Measurements from ENCODE around the gene RHOU. TPM values are rescaled to one million over a fixed set of nuclear protein-coding genes. Genes with fewer than 3 reads are reported as not detected.
A peak's percentile ranks its signal among the peaks of the same experiment; 100 is the strongest.
"Not testable (repeated sequence)": the region's sequence is repeated elsewhere in the genome, so short reads cannot be mapped to it uniquely, and the experiment has no call there.

RHOU gene
- total and polyA plus RNA-seq, 2 donors (not counting 3 experiments of a cell fraction or from before 2014, with no cell fraction given), result 0.04 to 0.40 TPM

- ChIA-PET CTCF (interaction anchor here (1.0 to 6.2 kb wide), 7 partner anchors 10 to 790 kb away, joined by 3 to 47 read pairs (median 6); no protein-coding TSS in a partner anchor), POLR2A (no interaction called here)
- H3K27me3 ChIP-seq (ENCODE audit: control insufficient read depth in 2 of 2, insufficient read depth in 2 of 2, low read length in 2 of 2), result no peaks in the 10 kb centered on the region
- no peaks in the 10 kb centered on the region for H3K36me3 ChIP-seq (ENCODE audit: control insufficient read depth in 2 of 2, extremely low read depth in 1 of 2, insufficient read depth in 2 of 2, low read length in 2 of 2)
- no TSS peak for BruUV-seq (replicated peaks)
- no peak overlapping the region for H3K4me3 ChIP-seq (replicated peaks in 1 of 3; ENCODE audit: insufficient read depth in 1 of 3, low read depth in 1 of 3, low read length in 3 of 3)
- H3K4me1 ChIP-seq (ENCODE audit: control insufficient read depth, extremely low read depth, insufficient read depth, low read length), result no peaks in the 10 kb centered on the region
- FAIRE-seq (no peak), DNase-seq (ENCODE audit: low read depth, low spot score) (peak; percentile 44)
- no peaks in the 10 kb centered on the region for H3K9me3 ChIP-seq (replicated peaks; ENCODE audit: control insufficient read depth, insufficient read depth, low read length)
- no peak overlapping the region for H2AFZ ChIP-seq (ENCODE audit: low read depth, low read length)
- H3K4me2 ChIP-seq (ENCODE audit: insufficient read depth, low read length), result no peak overlapping the region
- no peaks in the 10 kb centered on the region for H4K20me1 ChIP-seq (replicated peaks; ENCODE audit: control insufficient read depth, extremely low read depth, insufficient read depth, low read length)
- no peak for TF ChIP-seq MAX (IDR thresholded peaks at IDR 0.05; ENCODE audit: insufficient read depth, insufficient read length)
- TF ChIP-seq, protein P1, sequence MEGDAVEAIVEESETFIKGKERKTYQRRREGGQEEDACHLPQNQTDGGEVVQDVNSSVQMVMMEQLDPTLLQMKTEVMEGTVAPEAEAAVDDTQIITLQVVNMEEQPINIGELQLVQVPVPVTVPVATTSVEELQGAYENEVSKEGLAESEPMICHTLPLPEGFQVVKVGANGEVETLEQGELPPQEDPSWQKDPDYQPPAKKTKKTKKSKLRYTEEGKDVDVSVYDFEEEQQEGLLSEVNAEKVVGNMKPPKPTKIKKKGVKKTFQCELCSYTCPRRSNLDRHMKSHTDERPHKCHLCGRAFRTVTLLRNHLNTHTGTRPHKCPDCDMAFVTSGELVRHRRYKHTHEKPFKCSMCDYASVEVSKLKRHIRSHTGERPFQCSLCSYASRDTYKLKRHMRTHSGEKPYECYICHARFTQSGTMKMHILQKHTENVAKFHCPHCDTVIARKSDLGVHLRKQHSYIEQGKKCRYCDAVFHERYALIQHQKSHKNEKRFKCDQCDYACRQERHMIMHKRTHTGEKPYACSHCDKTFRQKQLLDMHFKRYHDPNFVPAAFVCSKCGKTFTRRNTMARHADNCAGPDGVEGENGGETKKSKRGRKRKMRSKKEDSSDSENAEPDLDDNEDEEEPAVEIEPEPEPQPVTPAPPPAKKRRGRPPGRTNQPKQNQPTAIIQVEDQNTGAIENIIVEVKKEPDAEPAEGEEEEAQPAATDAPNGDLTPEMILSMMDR (IDR thresholded peaks at IDR 0.05; ENCODE audit: extremely low read depth in 1 of 2, insufficient read depth in 1 of 2, low read depth in 1 of 2, low read length in 2 of 2), result peak in 1 of 2 donors; percentile 5
- dilution Hi-C loops (cut with MboI; ENCODE audit: extremely low pct_ligation_motif_present, low sequenced_read_pairs), result no loop called here
- intact Hi-C loops (cut with micrococcal nuclease), result loop anchor here (1.0 kb wide), 1 partner anchor 535 kb away; no protein-coding TSS in a partner anchor
- no peak overlapping the region for H3K9ac ChIP-seq (replicated peaks; ENCODE audit: extremely low read depth, insufficient read depth, low read length)
- H3K27ac ChIP-seq (ENCODE audit: insufficient read depth, low read depth, low read length), result no peak overlapping the region
- no peaks in the 10 kb centered on the region for H3K79me2 ChIP-seq (ENCODE audit: control insufficient read depth, insufficient read depth, low read length)
- H3K9me1 ChIP-seq (replicated peaks; ENCODE audit: control insufficient read depth, extremely low read depth, insufficient read depth, low read length), result no peaks in the 10 kb centered on the region
Measured at GRCh38 chr1:228691926-228692325, 43.4 kb upstream of the RHOU start.

GRCh38 chr1:228694447-228694846, 40.8 kb upstream of the RHOU start:
- H4K20me1 ChIP-seq (replicated peaks; ENCODE audit: control insufficient read depth, extremely low read depth, insufficient read depth, low read length); DNase-seq (ENCODE audit: low read depth, low spot score); H3K79me2 ChIP-seq (ENCODE audit: control insufficient read depth, insufficient read depth, low read length); FAIRE-seq; H3K4me1 ChIP-seq (ENCODE audit: control insufficient read depth, extremely low read depth, insufficient read depth, low read length); H3K4me3 ChIP-seq (replicated peaks in 1 of 3; ENCODE audit: insufficient read depth in 1 of 3, low read depth in 1 of 3, low read length in 3 of 3); H2AFZ ChIP-seq (ENCODE audit: low read depth, low read length); H3K36me3 ChIP-seq (ENCODE audit: control insufficient read depth in 2 of 2, extremely low read depth in 1 of 2, insufficient read depth in 2 of 2, low read length in 2 of 2); intact Hi-C loops (cut with micrococcal nuclease); H3K9ac ChIP-seq (replicated peaks; ENCODE audit: extremely low read depth, insufficient read depth, low read length); H3K27me3 ChIP-seq (ENCODE audit: control insufficient read depth in 2 of 2, insufficient read depth in 2 of 2, low read length in 2 of 2); H3K9me3 ChIP-seq (replicated peaks; ENCODE audit: control insufficient read depth, insufficient read depth, low read length); H3K4me2 ChIP-seq (ENCODE audit: insufficient read depth, low read length); POLR2A ChIA-PET; BruUV-seq (replicated peaks); H3K9me1 ChIP-seq (replicated peaks; ENCODE audit: control insufficient read depth, extremely low read depth, insufficient read depth, low read length); dilution Hi-C loops (cut with MboI; ENCODE audit: extremely low pct_ligation_motif_present, low sequenced_read_pairs); H3K27ac ChIP-seq (ENCODE audit: insufficient read depth, low read depth, low read length): not testable (repeated sequence)
- CTCF ChIA-PET, result interaction anchor here (6.2 kb wide), 1 partner anchor 534 kb away, joined by 47 read pairs; no protein-coding TSS in a partner anchor

Measured in endothelial cell of umbilical vein (primary cell).